AG04450 (cell line): Measurements from ENCODE around the gene CD48. TPM values are rescaled to one million over a fixed set of nuclear protein-coding genes. Genes with fewer than 3 reads are reported as not detected.

Source experiments
- CTCF ChIA-PET: fragments of 300-600, 350-600 bp; formaldehyde crosslinking; extraction: SDS; loops from one replicate; lab custom pipeline; 2022; ENCODE audit warnings: antibody characterized with exemption, inconsistent platforms; lab: Charles Lee
- POLR2A ChIA-PET: fragments of 350-600 bp; formaldehyde crosslinking; extraction: SDS; loops from one replicate; lab custom pipeline; 2021; ENCODE audit warnings: antibody characterized with exemption, inconsistent platforms; lab: Yijun Ruan, JAX
- DNase-seq: peaks from one replicate; pipeline ENCODE4 v3.0.0-alpha.2; 2011; ENCODE audit warnings: low read depth, low spot score
- H3K27ac ChIP-seq: one replicate; pipeline ENCODE4 v1.5.1; 2012; ENCODE audit warnings: low read depth, low read length, control low read depth
- H3K27me3 ChIP-seq: one replicate; pipeline ENCODE4 v1.6.0; 2012; ENCODE audit warnings: low read length; ENCODE audit not compliant: control insufficient read depth, insufficient read depth
- H3K4me3 ChIP-seq: 2 replicates; pipeline ENCODE4 v1.5.1; 2011; ENCODE audit warnings: mild to moderate bottlenecking, low read depth, low read length, control low read depth
- H3K9me3 ChIP-seq: 2 replicates; pipeline ENCODE4 v1.5.1; 2012; ENCODE audit warnings: low read length; ENCODE audit not compliant: control insufficient read depth, insufficient read depth
- CTCF ChIP-seq: IDR thresholded peaks from 2 replicates; pipeline ENCODE4 v1.5.1; 2011; ENCODE audit warnings: low read depth, low read length, control low read depth, inconsistent platforms
- polyA plus RNA-seq: library from polyadenylated mRNA; depleted of rRNA; stranded (reverse); fragments of >200 nt; gene quantifications from 2 replicates; pipeline ENCODE4 v1.2.3, GENCODE V29; 2011

Gene CD48
- polyA plus RNA-seq, 1 experiment: not detected

- H3K4me3 ChIP-seq: no peak overlapping the region
- H3K27ac ChIP-seq: no peak overlapping the region
- no peak for TF ChIP-seq CTCF
- no peak for DNase-seq
- ChIA-PET CTCF (no interaction called here), POLR2A (no interaction called here)
- H3K27me3 ChIP-seq: no peaks in the 10 kb centered on the region
- H3K9me3 ChIP-seq: no peaks in the 10 kb centered on the region
Measured at GRCh38 chr1:160637821-160638539, 73.6 kb downstream of the CD48 start.

GRCh38 chr1:160637065-160637464 lies 74.6 kb downstream of the CD48 start:
- POLR2A ChIA-PET: no interaction called here
- Histone ChIP-seq H3K4me3 (no peak overlapping the region), H3K27me3 (no peaks in the 10 kb centered on the region), H3K27ac (no peak overlapping the region), H3K9me3 (no peaks in the 10 kb centered on the region)
- no peak for DNase-seq
- CTCF ChIA-PET: no interaction called here
- no peak for TF ChIP-seq CTCF

- DNase-seq: no peak
- Histone ChIP-seq H3K27ac (no peak overlapping the region), H3K27me3 (no peaks in the 10 kb centered on the region), H3K4me3 (no peak overlapping the region), H3K9me3 (no peaks in the 10 kb centered on the region)
- TF ChIP-seq CTCF: no peak
- ChIA-PET POLR2A (no interaction called here), CTCF (no interaction called here)
Measured at GRCh38 chr1:160636547-160636946, 75.1 kb downstream of the CD48 start.

- DNase-seq: no peak
- TF ChIP-seq CTCF: no peak
- POLR2A ChIA-PET: no interaction called here
- Histone ChIP-seq H3K4me3 (no peak overlapping the region), H3K27me3 (no peaks in the 10 kb centered on the region), H3K9me3 (no peaks in the 10 kb centered on the region), H3K27ac (no peak overlapping the region)
- CTCF ChIA-PET: interaction anchor here (0.6 kb wide), 1 partner anchor 10 kb away, joined by 4 read pairs; no protein-coding TSS in a partner anchor
Measured at GRCh38 chr1:160636076-160636475, 75.5 kb downstream of the CD48 start.

GRCh38 chr1:160634543-160635491 lies 76.8 kb downstream of the CD48 start:
- no peak overlapping the region for H3K4me3 ChIP-seq
- no peak for TF ChIP-seq CTCF
- DNase-seq: no peak
- no peaks in the 10 kb centered on the region for H3K27me3 ChIP-seq
- no peaks in the 10 kb centered on the region for H3K9me3 ChIP-seq
- ChIA-PET CTCF (no interaction called here), POLR2A (no interaction called here)
- no peak overlapping the region for H3K27ac ChIP-seq
